Naive thymus-derived CD4-positive, alpha-beta T cell (primary cell): ENCODE results near the gene TMEM165. TPM values are rescaled to one million over a fixed set of nuclear protein-coding genes. Genes with fewer than 3 reads are reported as not detected.

ENCODE experiments used
- ATAC-seq: fragments of 150-1000 bp; cut with Tn5 transposase; 2 replicates; pipeline ENCODE4 v1.10.0; 2021; ENCODE audit warnings: mild to moderate bottlenecking, moderate library complexity
- CTCF ChIA-PET: fragments of 350-600 bp; sonication (Branson Sonifier 250); formaldehyde crosslinking; loops from one replicate; lab custom pipeline; 2021; ENCODE audit warnings: antibody characterized with exemption; lab: Charles Lee
- POLR2A ChIA-PET: fragments of 350-600 bp; sonication (Branson Sonifier 250); formaldehyde crosslinking; loops from one replicate; lab custom pipeline; 2021; ENCODE audit warnings: antibody characterized with exemption, inconsistent platforms; lab: Charles Lee
- DNase-seq, 9 donors: peaks; one replicate each; pipeline versions ENCODE4 v3.0.0 to v3.0.0-alpha.2; 2020 to 2022; ENCODE audit warnings: mixed read lengths in 1 of 9
- H3K27ac ChIP-seq: one replicate; pipeline ENCODE4 v1.7.0; 2013; ENCODE audit warnings: mild to moderate bottlenecking, low read depth, low read length, moderate library complexity
- H3K27me3 ChIP-seq, 2 donors: one replicate each; pipeline ENCODE4 v1.7.0; 2013; ENCODE audit warnings: low read length in 2 of 2, mild to moderate bottlenecking in 2 of 2, moderate library complexity in 2 of 2; ENCODE audit not compliant: control insufficient read depth in 2 of 2, insufficient read depth in 2 of 2
- H3K36me3 ChIP-seq, 3 experiments: 1 replicate in 2 of 3; 2 replicates in 1 of 3; pipeline ENCODE4 v1.7.0; 2013; ENCODE audit warnings: low read length in 3 of 3, mild to moderate bottlenecking in 3 of 3, moderate library complexity in 1 of 3; ENCODE audit not compliant: insufficient read depth in 3 of 3, control insufficient read depth in 2 of 3
- H3K4me1 ChIP-seq, 2 donors: one replicate each; pipeline ENCODE4 v1.7.0; 2013; ENCODE audit warnings: low read length in 2 of 2, mild to moderate bottlenecking in 2 of 2, moderate library complexity in 1 of 2; ENCODE audit not compliant: control insufficient read depth in 2 of 2, insufficient read depth in 2 of 2
- H3K4me3 ChIP-seq: 2 replicates; pipeline ENCODE4 v1.7.0; 2013; ENCODE audit warnings: mild to moderate bottlenecking, low read length
- H3K9me3 ChIP-seq, 3 experiments: 1 replicate in 2 of 3; 2 replicates in 1 of 3; pipeline ENCODE4 v1.7.0; 2013; ENCODE audit warnings: low read length in 3 of 3; ENCODE audit not compliant: control insufficient read depth in 2 of 3
- H3K27ac Mint-ChIP-seq, 9 donors: one replicate each; pipeline ENCODE4 v1.8.0; 2020 to 2022; ENCODE audit warnings: mixed read lengths in 9 of 9, mild to moderate bottlenecking in 8 of 9, moderate library complexity in 5 of 9, inconsistent platforms in 2 of 9
- H3K27me3 Mint-ChIP-seq, 5 donors: one replicate each; pipeline ENCODE4 v1.8.0; 2021 to 2022; ENCODE audit warnings: mixed read lengths in 5 of 5, mild to moderate bottlenecking in 1 of 5
- H3K36me3 Mint-ChIP-seq, 5 donors: one replicate each; pipeline ENCODE4 v1.8.0; 2020 to 2022; ENCODE audit warnings: mixed read lengths in 5 of 5, mild to moderate bottlenecking in 3 of 5, inconsistent platforms in 1 of 5
- H3K4me1 Mint-ChIP-seq, 7 donors: one replicate each; pipeline ENCODE4 v1.8.0; 2020 to 2022; ENCODE audit warnings: mixed read lengths in 7 of 7, mild to moderate bottlenecking in 3 of 7, inconsistent platforms in 1 of 7
- H3K4me3 Mint-ChIP-seq, 10 donors: one replicate each; pipeline ENCODE4 v1.8.0; 2020 to 2022; ENCODE audit warnings: mild to moderate bottlenecking in 10 of 10, mixed read lengths in 10 of 10, moderate library complexity in 6 of 10, inconsistent platforms in 2 of 10
- H3K9me3 Mint-ChIP-seq, 11 donors: one replicate each; pipeline ENCODE4 v1.8.0; 2020 to 2022; ENCODE audit warnings: mixed read lengths in 11 of 11, mild to moderate bottlenecking in 4 of 11, inconsistent platforms in 1 of 11, moderate library complexity in 1 of 11
- intact Hi-C, 2 donors: fragments of 100-400 bp; cut with micrococcal nuclease; formaldehyde crosslinking; loops; one replicate each; pipeline ENCODE4 v1.15.1; 2023
- polyA plus RNA-seq, 2 donors: library from polyadenylated mRNA; unstranded; fragments of 300-500 nt; fragmentation: Illumina TruSeq; gene quantifications; one replicate each; pipeline ENCODE4 v1.2.3, GENCODE V29; 2021
- total RNA-seq, 6 experiments: library from RNA in 5 of 6; stranded (reverse) in 5 of 6; gene quantifications; 1 replicate in 5 of 6; 2 replicates in 1 of 6; pipeline ENCODE4 v1.2.3 and lab custom pipeline; 2021 to 2026

TMEM165 gene
- total and polyA plus RNA-seq, 7 experiments from 2014 or later: 22.9 to 80.9 (median 55.7) TPM

DNA sequence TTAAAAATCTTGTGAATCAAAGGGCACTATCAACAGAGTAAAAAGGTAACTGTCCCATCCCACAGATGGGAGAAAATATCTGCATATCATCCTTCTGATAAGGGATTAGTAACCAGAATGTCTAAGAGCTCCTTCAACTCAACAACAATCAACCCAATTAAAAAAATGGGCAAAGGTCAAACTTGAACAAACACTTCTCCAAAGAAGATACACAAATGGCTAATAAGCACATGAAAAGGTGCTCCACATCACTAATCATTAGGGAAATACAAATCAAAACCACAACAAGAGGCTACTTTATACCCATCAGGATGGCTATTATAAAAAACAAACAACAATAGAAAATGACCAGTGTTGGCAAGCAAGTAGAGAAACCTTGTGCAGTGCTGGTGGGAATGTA is 43.3 kb downstream of the TMEM165 start:
- intact Hi-C loops: loop anchor here (5.0 kb wide), 1 partner anchor 42 kb away; the partner anchor contains the start of gene TMEM165 (in 2 of the 2)
- Mint-ChIP-seq H3K36me3 (peaks cover 0 to 46% (median 21%) of the 10 kb centered on the region in 5 donors), H3K4me3 (no peak overlapping the region), H3K27me3 (no peaks in the 10 kb centered on the region), H3K9me3 (no peaks in the 10 kb centered on the region), H3K27ac (no peak overlapping the region), H3K4me1 (peaks cover 8 to 24% (median 11%) of the 10 kb centered on the region in 7 donors)
- CTCF ChIA-PET: no interaction called here
- POLR2A ChIA-PET: no interaction called here
- peaks cover 0 to 9% (median 4%) of the 10 kb centered on the region in 3 experiments for H3K36me3 ChIP-seq
- H3K4me3 ChIP-seq: no peak overlapping the region
- H3K27ac ChIP-seq: no peak overlapping the region
- DNase-seq (no peak), ATAC-seq (no peak)
- no peaks in the 10 kb centered on the region for H3K27me3 ChIP-seq
- H3K4me1 ChIP-seq: peaks cover 0 to 6% of the 10 kb centered on the region in 2 donors
- no peaks in the 10 kb centered on the region for H3K9me3 ChIP-seq

- Mint-ChIP-seq H3K27me3 (no peaks in the 10 kb centered on the region), H3K4me3 (no peak overlapping the region), H3K36me3 (peaks cover 0 to 35% (median 21%) of the 10 kb centered on the region in 5 donors), H3K27ac (peak overlapping the region in 1 of 9 donors; percentile 4), H3K9me3 (no peaks in the 10 kb centered on the region), H3K4me1 (peaks cover 0 to 7% (median 3%) of the 10 kb centered on the region in 7 donors)
- ChIA-PET POLR2A (interaction anchor here (0.6 kb wide), 1 partner anchor 104 kb away, joined by 3 read pairs; no protein-coding TSS in a partner anchor), CTCF (interaction anchor here (0.5 to 0.6 kb wide), 2 partner anchors 9 to 119 kb away, joined by 3 read pairs; no protein-coding TSS in a partner anchor)
- Histone ChIP-seq H3K27ac (no peak overlapping the region), H3K27me3 (no peaks in the 10 kb centered on the region), H3K36me3 (peaks cover 0 to 4% (median 0%) of the 10 kb centered on the region in 3 experiments), H3K9me3 (no peaks in the 10 kb centered on the region), H3K4me3 (no peak overlapping the region), H3K4me1 (no peaks in the 10 kb centered on the region)
- ATAC-seq (no peak), DNase-seq (no peak)
- intact Hi-C loops: no loop called here
Measured at GRCh38 chr4:55440786-55441185, 45.0 kb downstream of the TMEM165 start.

DNA sequence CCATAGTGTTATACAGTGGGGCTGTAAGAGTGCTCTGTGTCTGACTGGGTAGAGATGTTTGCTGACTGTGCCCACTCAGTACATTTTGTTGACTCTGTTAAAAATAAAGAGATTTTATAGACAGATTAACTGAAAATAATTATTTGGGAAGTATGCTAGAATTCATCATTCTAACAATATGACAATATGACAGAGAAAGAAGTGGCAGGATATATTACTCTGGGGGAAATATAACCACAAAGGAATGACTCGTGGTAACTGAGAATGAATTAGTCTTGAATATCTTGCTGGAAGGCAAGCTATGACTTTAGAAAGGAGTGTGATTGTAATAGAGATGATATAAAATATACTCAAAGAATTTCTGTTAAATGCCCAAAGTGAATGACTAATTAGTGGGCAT is 46.8 kb downstream of the TMEM165 start:
- H3K27ac ChIP-seq: no peak overlapping the region
- no peaks in the 10 kb centered on the region for H3K27me3 ChIP-seq
- Mint-ChIP-seq H3K4me1 (peaks cover 0 to 10% (median 3%) of the 10 kb centered on the region in 7 donors), H3K4me3 (no peak overlapping the region), H3K9me3 (no peaks in the 10 kb centered on the region), H3K36me3 (peaks cover 0 to 35% (median 18%) of the 10 kb centered on the region in 5 donors), H3K27me3 (no peaks in the 10 kb centered on the region), H3K27ac (peak overlapping the region in 1 of 9 donors; percentile 7)
- CTCF ChIA-PET: interaction anchor here (1.5 kb wide), 1 partner anchor 112 kb away, joined by 3 read pairs; no protein-coding TSS in a partner anchor
- intact Hi-C loops: no loop called here
- H3K4me3 ChIP-seq: no peak overlapping the region
- POLR2A ChIA-PET: no interaction called here
- H3K36me3 ChIP-seq: peaks cover 0 to 4% (median 0%) of the 10 kb centered on the region in 3 experiments
- no peaks in the 10 kb centered on the region for H3K4me1 ChIP-seq
- ATAC-seq (no peak), DNase-seq (no peak)
- no peaks in the 10 kb centered on the region for H3K9me3 ChIP-seq

DNA sequence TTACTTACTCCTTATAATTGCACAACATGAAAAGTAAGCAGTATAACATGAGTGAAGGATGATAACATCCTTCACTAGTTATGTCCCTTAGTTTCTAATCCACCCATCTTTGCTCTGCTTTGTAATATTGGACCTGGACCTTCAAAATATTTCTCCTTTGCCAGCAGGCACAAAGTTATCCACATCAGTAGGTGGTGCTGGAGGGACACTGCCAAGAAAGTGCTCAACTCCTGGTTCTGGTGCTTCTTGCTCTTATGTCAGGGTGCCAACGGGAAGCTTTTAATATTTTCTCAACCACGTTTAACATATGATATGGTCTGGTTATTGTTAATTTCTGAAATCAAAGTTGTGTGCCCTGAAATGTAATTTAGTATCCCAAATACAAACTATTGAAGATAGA is 49.1 kb downstream of the TMEM165 start:
- Histone ChIP-seq H3K4me3 (no peak overlapping the region), H3K36me3 (peaks cover 0 to 10% (median 4%) of the 10 kb centered on the region in 3 experiments), H3K4me1 (no peaks in the 10 kb centered on the region), H3K27me3 (no peaks in the 10 kb centered on the region), H3K9me3 (no peaks in the 10 kb centered on the region), H3K27ac (no peak overlapping the region)
- Mint-ChIP-seq H3K4me3 (no peak overlapping the region), H3K9me3 (no peaks in the 10 kb centered on the region), H3K4me1 (peaks cover 0 to 15% (median 11%) of the 10 kb centered on the region in 7 donors), H3K27me3 (no peaks in the 10 kb centered on the region), H3K36me3 (peaks cover 0 to 34% (median 26%) of the 10 kb centered on the region in 5 donors), H3K27ac (peak overlapping the region in 1 of 9 donors; percentile 51)
- intact Hi-C loops: loop anchor here in 1 of 2 donors (1.0 to 5.0 kb wide), 4 partner anchors 98 to 422 kb away; partner anchors contain the start of genes CLOCK and SRD5A3
- ATAC-seq (no peak), DNase-seq (peak in 1 of 9 donors; percentile 7)
- ChIA-PET CTCF (interaction anchor here (0.7 to 2.0 kb wide), 4 partner anchors 10 to 110 kb away, joined by 3 to 7 read pairs (median 3); no protein-coding TSS in a partner anchor), POLR2A (no interaction called here)

GRCh38 chr4:55445921-55446577 is 50.3 kb downstream of the TMEM165 start:
- no peaks in the 10 kb centered on the region for H3K27me3 Mint-ChIP-seq
- H3K4me1 Mint-ChIP-seq: peaks cover 0 to 14% (median 11%) of the 10 kb centered on the region in 7 donors
- DNase-seq (no peak), ATAC-seq (no peak)
- H3K4me3 Mint-ChIP-seq: no peak overlapping the region
- intact Hi-C loops: loop anchor here in 1 of 2 donors (1.0 to 5.0 kb wide), 5 partner anchors 99 to 421 kb away; partner anchors contain the start of genes CLOCK and SRD5A3
- CTCF ChIA-PET: interaction anchor here (0.5 to 2.0 kb wide), 7 partner anchors 18 to 422 kb away, joined by 3 to 7 read pairs (median 3); no protein-coding TSS in a partner anchor
- no peaks in the 10 kb centered on the region for H3K9me3 Mint-ChIP-seq
- peaks cover 0 to 13% (median 6%) of the 10 kb centered on the region in 3 experiments for H3K36me3 ChIP-seq
- H3K27me3 ChIP-seq: no peaks in the 10 kb centered on the region
- H3K27ac ChIP-seq: no peak overlapping the region
- peaks cover 0 to 36% (median 29%) of the 10 kb centered on the region in 5 donors for H3K36me3 Mint-ChIP-seq
- POLR2A ChIA-PET: interaction anchor here (0.6 to 1.9 kb wide), 2 partner anchors 55 to 100 kb away, joined by 4 read pairs; no protein-coding TSS in a partner anchor
- no peak overlapping the region for H3K4me3 ChIP-seq
- peak overlapping the region in 2 of 9 donors; percentile 32 to 42 for H3K27ac Mint-ChIP-seq
- H3K9me3 ChIP-seq: no peaks in the 10 kb centered on the region
- H3K4me1 ChIP-seq: no peaks in the 10 kb centered on the region

GRCh38 chr4:55446578-55446922 is 50.8 kb downstream of the TMEM165 start:
- no peak for ATAC-seq
- Histone ChIP-seq H3K4me3 (no peak overlapping the region), H3K27ac (no peak overlapping the region), H3K9me3 (no peaks in the 10 kb centered on the region), H3K36me3 (peaks cover 0 to 13% (median 11%) of the 10 kb centered on the region in 3 experiments), H3K27me3 (no peaks in the 10 kb centered on the region), H3K4me1 (no peaks in the 10 kb centered on the region)
- no peaks in the 10 kb centered on the region for H3K27me3 Mint-ChIP-seq
- intact Hi-C loops: loop anchor here in 1 of 2 donors (2.0 to 5.0 kb wide), 2 partner anchors 99 to 290 kb away; partner anchors contain the start of gene SRD5A3
- ChIA-PET CTCF (interaction anchor here (0.7 to 2.0 kb wide), 5 partner anchors 18 to 297 kb away, joined by 3 to 7 read pairs (median 3); no protein-coding TSS in a partner anchor), POLR2A (interaction anchor here (1.9 kb wide), 1 partner anchor 99 kb away, joined by 4 read pairs; no protein-coding TSS in a partner anchor)
- H3K36me3 Mint-ChIP-seq: peaks cover 0 to 40% (median 33%) of the 10 kb centered on the region in 5 donors
- no peaks in the 10 kb centered on the region for H3K9me3 Mint-ChIP-seq
- H3K27ac Mint-ChIP-seq: peak overlapping the region in 1 of 9 donors; percentile 42
- H3K4me1 Mint-ChIP-seq: peaks cover 0 to 14% (median 11%) of the 10 kb centered on the region in 7 donors
- DNase-seq: no peak
- no peak overlapping the region for H3K4me3 Mint-ChIP-seq
